Stimulated activated naive CD4-positive, alpha-beta T cell treated with Interleukin-2 at 50 U/mL for 16 hours (primary cell): Measurements from ENCODE around the gene CNTNAP2.
"Not testable (repeated sequence)": the region's sequence is repeated elsewhere in the genome, so short reads cannot be mapped to it uniquely, and the experiment has no call there.

ENCODE experiments used
- DNase-seq: peaks from one replicate; lab custom pipeline; 2025; lab: John Stamatoyannopoulos, UW

CNTNAP2 gene

GRCh38 chr7:148264933-148265557 lies 2148.4 kb downstream of the CNTNAP2 start:
- DNase-seq: no peak

- DNase-seq: no peak
Measured at GRCh38 chr7:148265896-148266295, 2149.3 kb downstream of the CNTNAP2 start.

GRCh38 chr7:148266795-148267194 lies 2150.2 kb downstream of the CNTNAP2 start:
- no peak for DNase-seq

GRCh38 chr7:148270576-148270975 lies 2154.0 kb downstream of the CNTNAP2 start:
- DNase-seq: no peak

- DNase-seq: no peak
Measured at GRCh38 chr7:148274118-148274517, 2157.5 kb downstream of the CNTNAP2 start.

- DNase-seq: no peak
Measured at GRCh38 chr7:148275359-148275890, 2158.8 kb downstream of the CNTNAP2 start.

GRCh38 chr7:148276314-148277041 lies 2159.9 kb downstream of the CNTNAP2 start:
- DNase-seq: no peak

GRCh38 chr7:148277042-148277660 lies 2160.6 kb downstream of the CNTNAP2 start:
- no peak for DNase-seq

- no peak for DNase-seq
Measured at GRCh38 chr7:148286150-148286549, 2169.5 kb downstream of the CNTNAP2 start.

GRCh38 chr7:148287538-148287937 lies 2170.9 kb downstream of the CNTNAP2 start:
- no peak for DNase-seq

- DNase-seq: no peak
Measured at GRCh38 chr7:148288592-148289151, 2172.1 kb downstream of the CNTNAP2 start.

GRCh38 chr7:148289630-148290029 lies 2173.0 kb downstream of the CNTNAP2 start:
- no peak for DNase-seq

- DNase-seq: no peak
Measured at GRCh38 chr7:148290538-148290937, 2173.9 kb downstream of the CNTNAP2 start.

GRCh38 chr7:148291799-148292198 lies 2175.2 kb downstream of the CNTNAP2 start:
- no peak for DNase-seq

- DNase-seq: no peak
Measured at GRCh38 chr7:148296994-148297644, 2180.5 kb downstream of the CNTNAP2 start.

GRCh38 chr7:148298768-148299167 lies 2182.2 kb downstream of the CNTNAP2 start:
- DNase-seq: not testable (repeated sequence)

GRCh38 chr7:148299350-148300276 lies 2183.0 kb downstream of the CNTNAP2 start:
- DNase-seq: no peak

GRCh38 chr7:148302436-148302835 lies 2185.8 kb downstream of the CNTNAP2 start:
- not testable (repeated sequence) for DNase-seq

GRCh38 chr7:148303295-148304082 lies 2186.9 kb downstream of the CNTNAP2 start:
- DNase-seq: no peak

- no peak for DNase-seq
Measured at GRCh38 chr7:148304083-148304335, 2187.4 kb downstream of the CNTNAP2 start.
